ENCODE results near the gene IGF2BP2.
"Not testable (repeated sequence)": the region's sequence is repeated elsewhere in the genome, so short reads cannot be mapped to it uniquely, and the experiment has no call there.

The IGF2BP2 gene

GRCh38 chr3:185825006-185825638 lies at the start of gene IGF2BP2:
Gene IGF2BP2 (minus strand): TSS chr3:185825042. CDS start chr3:185824960, 82 bp downstream.
- peak within 1 kb of the TSS; percentile 32 to 90 (median 76) for H3K27ac ChIP-seq
- peak within 1 kb of the TSS; percentile 55 to 74 (median 65) for H3K4me3 ChIP-seq

- Histone ChIP-seq H3K4me3 (no peak overlapping the region), H3K27ac (no peak overlapping the region)
Measured at GRCh38 chr3:185874119-185874518, 49.3 kb upstream of the IGF2BP2 start.

- Histone ChIP-seq H3K4me3 (no peak overlapping the region), H3K27ac (no peak overlapping the region)
Measured at GRCh38 chr3:185867650-185868049, 42.8 kb upstream of the IGF2BP2 start.

- H3K27ac ChIP-seq, result no peak overlapping the region
Measured at GRCh38 chr3:185866995-185867394, 42.2 kb upstream of the IGF2BP2 start.

GRCh38 chr3:185866555-185866954 lies 41.7 kb upstream of the IGF2BP2 start:
- H3K4me3 ChIP-seq, result no peak overlapping the region
- no peak overlapping the region for H3K27ac ChIP-seq

More at GRCh38 chr3:185866995-185867394, 42.2 kb upstream of the IGF2BP2 start:
- no peak overlapping the region for H3K4me3 ChIP-seq

GRCh38 chr3:185865247-185865646 lies 40.4 kb upstream of the IGF2BP2 start:
- no peak overlapping the region for H3K4me3 ChIP-seq

GRCh38 chr3:185864767-185865166 lies 39.9 kb upstream of the IGF2BP2 start:
- no peak overlapping the region for H3K4me3 ChIP-seq

More at GRCh38 chr3:185865247-185865646, 40.4 kb upstream of the IGF2BP2 start:
- no peak overlapping the region for H3K27ac ChIP-seq

GRCh38 chr3:185862920-185863319 lies 38.1 kb upstream of the IGF2BP2 start:
- Histone ChIP-seq H3K27ac (no peak overlapping the region), H3K4me3 (no peak overlapping the region)

More at GRCh38 chr3:185864767-185865166, 39.9 kb upstream of the IGF2BP2 start:
- H3K27ac ChIP-seq, result no peak overlapping the region

- Histone ChIP-seq H3K27ac (no peak overlapping the region), H3K4me3 (no peak overlapping the region)
Measured at GRCh38 chr3:185859294-185859972, 34.6 kb upstream of the IGF2BP2 start.

GRCh38 chr3:185858502-185859225 lies 33.8 kb upstream of the IGF2BP2 start:
- Histone ChIP-seq H3K27ac (no peak overlapping the region), H3K4me3 (no peak overlapping the region)

GRCh38 chr3:185857208-185857607 lies 32.4 kb upstream of the IGF2BP2 start:
- H3K27ac ChIP-seq, result no peak overlapping the region
- no peak overlapping the region for H3K4me3 ChIP-seq

- H3K4me3 ChIP-seq, result no peak overlapping the region
Measured at GRCh38 chr3:185856652-185857051, 31.8 kb upstream of the IGF2BP2 start.

GRCh38 chr3:185853771-185854170 lies 28.9 kb upstream of the IGF2BP2 start:
- H3K27ac ChIP-seq, H3K4me3 ChIP-seq: not testable (repeated sequence)

More at GRCh38 chr3:185856652-185857051, 31.8 kb upstream of the IGF2BP2 start:
- no peak overlapping the region for H3K27ac ChIP-seq

GRCh38 chr3:185852635-185853034 lies 27.8 kb upstream of the IGF2BP2 start:
- Histone ChIP-seq H3K4me3 (no peak overlapping the region), H3K27ac (no peak overlapping the region)

GRCh38 chr3:185851959-185852358 lies 27.1 kb upstream of the IGF2BP2 start:
- no peak overlapping the region for H3K27ac ChIP-seq
- H3K4me3 ChIP-seq, result no peak overlapping the region

- no peak overlapping the region for H3K27ac ChIP-seq
- no peak overlapping the region for H3K4me3 ChIP-seq
Measured at GRCh38 chr3:185851046-185851445, 26.2 kb upstream of the IGF2BP2 start.

- no peak overlapping the region for H3K4me3 ChIP-seq
- H3K27ac ChIP-seq, result no peak overlapping the region
Measured at GRCh38 chr3:185847506-185847905, 22.7 kb upstream of the IGF2BP2 start.

GRCh38 chr3:185846037-185846436 lies 21.2 kb upstream of the IGF2BP2 start:
- H3K4me3 ChIP-seq, result no peak overlapping the region
- peak overlapping the region in 1 of 21 experiments; percentile 14 for H3K27ac ChIP-seq

- Histone ChIP-seq H3K4me3 (no peak overlapping the region), H3K27ac (no peak overlapping the region)
Measured at GRCh38 chr3:185844051-185844450, 19.2 kb upstream of the IGF2BP2 start.

GRCh38 chr3:185843635-185844034 lies 18.8 kb upstream of the IGF2BP2 start:
- Histone ChIP-seq H3K27ac (no peak overlapping the region), H3K4me3 (no peak overlapping the region)

GRCh38 chr3:185843126-185843525 lies 18.3 kb upstream of the IGF2BP2 start:
- no peak overlapping the region for H3K27ac ChIP-seq
- no peak overlapping the region for H3K4me3 ChIP-seq

Data from skin epidermis (tissue), 12 donors.